HepG2 (cell line): ENCODE data around the gene GNPAT. TPM values are rescaled to one million over a fixed set of nuclear protein-coding genes. Genes with fewer than 3 reads are reported as not detected.
A peak's percentile ranks its signal among the peaks of the same experiment; 100 is the strongest.

Experiments
- ARHGAP35 ChIP-seq: sonication (generic); formaldehyde crosslinking; IDR thresholded peaks from 2 replicates; pipeline ENCODE4 v1.9.0; 2022; ENCODE audit warnings: mild to moderate bottlenecking, inconsistent platforms, moderate library complexity, missing genetic modification reagents, borderline replicate concordance
- ATF2 ChIP-seq: sonication (generic); formaldehyde crosslinking; IDR thresholded peaks from 2 replicates; pipeline ENCODE4 v1.4.0; 2020; ENCODE audit warnings: missing genetic modification reagents
- DBP ChIP-seq: sonication (generic); formaldehyde crosslinking; IDR thresholded peaks from 2 replicates; pipeline ENCODE4 v1.4.0; 2020; ENCODE audit warnings: missing genetic modification reagents; ENCODE audit errors: not compliant biosample characterization
- GTF2F1 ChIP-seq: fragments of 150-350 bp; IDR thresholded peaks from 2 replicates; pipeline ENCODE4 v1.6.1; 2014; ENCODE audit warnings: low read length
- HHEX ChIP-seq: IDR thresholded peaks from 2 replicates; pipeline ENCODE4 v1.6.1; 2016; ENCODE audit warnings: control low read depth
- HMG20A ChIP-seq: IDR thresholded peaks from 2 replicates; pipeline ENCODE4 v1.6.1; 2016; ENCODE audit warnings: borderline replicate concordance
- IRF9 ChIP-seq: sonication (generic); formaldehyde crosslinking; IDR thresholded peaks from 2 replicates; pipeline ENCODE4 v1.8.0; 2022; ENCODE audit warnings: missing genetic modification reagents, mild to moderate bottlenecking, borderline replicate concordance
- KAT8 ChIP-seq: IDR thresholded peaks from 2 replicates; pipeline ENCODE4 v1.6.1; 2016; ENCODE audit warnings: missing genetic modification reagents, missing compliant biosample characterization
- KLF16 ChIP-seq, 2 experiments: sonication (generic) in 1 of 2; formaldehyde crosslinking in 1 of 2; IDR thresholded peaks; 2 replicates each; pipeline versions ENCODE4 v1.6.1 to v1.8.0; 2016 to 2023; ENCODE audit warnings: missing genetic modification reagents in 2 of 2, missing compliant biosample characterization in 1 of 2
- MTA1 ChIP-seq: sonication (generic); formaldehyde crosslinking; IDR thresholded peaks from 2 replicates; pipeline ENCODE4 v1.4.0; 2020; ENCODE audit warnings: missing genetic modification reagents, mild to moderate bottlenecking, borderline replicate concordance
- PHF20 ChIP-seq: sonication (generic); formaldehyde crosslinking; IDR thresholded peaks from 2 replicates; pipeline ENCODE4 v1.5.0; 2020; ENCODE audit warnings: mild to moderate bottlenecking, missing genetic modification reagents
- PITX1 ChIP-seq: sonication (generic); formaldehyde crosslinking; IDR thresholded peaks from 2 replicates; pipeline ENCODE4 v1.5.1; 2020; ENCODE audit warnings: mild to moderate bottlenecking, missing genetic modification reagents
- SMYD3 ChIP-seq: sonication (generic); formaldehyde crosslinking; IDR thresholded peaks from 2 replicates; pipeline ENCODE4 v1.8.1; 2023; ENCODE audit warnings: mild to moderate bottlenecking, missing genetic modification reagents
- TCF7 ChIP-seq: sonication (generic); IDR thresholded peaks from 2 replicates; pipeline ENCODE4 v1.6.1; 2016; ENCODE audit warnings: antibody characterized with exemption, low read depth
- ZBTB14 ChIP-seq: sonication (generic); formaldehyde crosslinking; IDR thresholded peaks from 2 replicates; pipeline ENCODE4 v1.4.0; 2020; ENCODE audit warnings: missing genetic modification reagents
- ZNF292 ChIP-seq: sonication (generic); formaldehyde crosslinking; IDR thresholded peaks from 2 replicates; pipeline ENCODE4 v1.8.1; 2022; ENCODE audit warnings: mild to moderate bottlenecking, low read depth, missing genetic modification reagents, borderline replicate concordance
- ZNF678 ChIP-seq: sonication (generic); formaldehyde crosslinking; IDR thresholded peaks from 2 replicates; pipeline ENCODE4 v1.4.0; 2020; ENCODE audit warnings: mild to moderate bottlenecking, missing genetic modification reagents
- ZNF713 ChIP-seq: sonication (generic); formaldehyde crosslinking; IDR thresholded peaks from 2 replicates; pipeline ENCODE4 v1.4.0; 2020; ENCODE audit warnings: mild to moderate bottlenecking, missing genetic modification reagents
- ZNF724P ChIP-seq: sonication (generic); formaldehyde crosslinking; IDR thresholded peaks from 2 replicates; pipeline ENCODE4 v1.8.0; 2022; ENCODE audit warnings: missing genetic modification reagents, borderline replicate concordance
- ZSCAN20 ChIP-seq: sonication (generic); formaldehyde crosslinking; IDR thresholded peaks from 2 replicates; pipeline ENCODE4 v1.4.0; 2020; ENCODE audit warnings: missing genetic modification reagents, mild to moderate bottlenecking, borderline replicate concordance
- polyA plus RNA-seq, 8 experiments: library from polyadenylated mRNA; depleted of rRNA in 3 of 8; stranded (reverse) in 7 of 8; unstranded in 1 of 8; fragments of >200 nt; fragmentation: Illumina TruSeq in 4 of 8; extraction: Trizol in 4 of 8; gene quantifications; 2 replicates each; pipeline versions ENCODE4 v1.2.1 to v1.2.3, GENCODE V29; 2011 to 2016; ENCODE audit warnings: low read depth in 4 of 8, missing spikeins in 1 of 8, mixed read lengths in 1 of 8; ENCODE audit not compliant: insufficient read depth in 1 of 8
- total RNA-seq, 5 experiments: library from RNA; depleted of rRNA; stranded (reverse); fragments of >200 nt; fragmentation: Illumina TruSeq; extraction: Trizol; gene quantifications; 2 replicates each; pipeline ENCODE4 v1.2.3, GENCODE V29; 2016; ENCODE audit warnings: low read depth in 1 of 5
- TF ChIP-seq, protein P1 (sequence below): sonication (generic); formaldehyde crosslinking; IDR thresholded peaks from 2 replicates; pipeline ENCODE4 v1.5.1; 2020; ENCODE audit warnings: missing genetic modification reagents, mild to moderate bottlenecking, borderline replicate concordance
- TF ChIP-seq, protein P2 (sequence below): sonication (generic); formaldehyde crosslinking; IDR thresholded peaks from 2 replicates; pipeline ENCODE4 v1.4.0; 2020; ENCODE audit warnings: mild to moderate bottlenecking, missing genetic modification reagents, borderline replicate concordance

Gene GNPAT
- total and polyA plus RNA-seq, 2 of the 13 experiments (the other 11 are each of a cell fraction or from before 2014, with no cell fraction given) = 58.3 to 114 TPM

- TF ChIP-seq ZBTB14 (no peak), KLF16 (CRISPR knock-in tag; IDR thresholded peaks at IDR 0.05) (no peak), HHEX (CRISPR knock-in tag) (no peak), PITX1 (CRISPR knock-in tag) (peak; percentile 45; the same call in 1 of the 2 replicates), MTA1 (no peak), TCF7 (peak; percentile 91), ZNF713 (CRISPR knock-in tag) (no peak), KAT8 (CRISPR knock-in tag) (no peak), ZNF724P (CRISPR knock-in tag) (no peak), IRF9 (CRISPR knock-in tag) (no peak), PHF20 (CRISPR knock-in tag) (no peak), DBP (CRISPR knock-in tag) (no peak), ATF2 (CRISPR knock-in tag) (no peak), ZNF678 (no peak), ARHGAP35 (CRISPR knock-in tag) (no peak), ZNF292 (CRISPR knock-in tag) (no peak), ZSCAN20 (CRISPR knock-in tag) (no peak), HMG20A (CRISPR knock-in tag) (no peak; the same call in 1 of the 2 replicates), GTF2F1 (no peak), SMYD3 (CRISPR knock-in tag) (no peak)
- TF ChIP-seq, protein P1, sequence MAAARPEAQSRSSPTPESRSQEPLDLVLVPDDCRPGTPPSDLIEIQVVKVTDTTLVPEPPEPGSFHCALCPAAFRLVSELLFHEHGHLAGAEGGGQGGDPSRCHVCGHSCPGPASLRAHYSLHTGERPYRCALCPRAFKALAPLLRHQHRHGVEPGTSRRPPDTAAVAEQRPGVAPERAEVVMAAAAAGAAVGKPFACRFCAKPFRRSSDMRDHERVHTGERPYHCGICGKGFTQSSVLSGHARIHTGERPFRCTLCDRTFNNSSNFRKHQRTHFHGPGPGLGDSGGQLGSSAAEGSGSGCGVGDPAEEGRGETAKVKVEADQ = no peak
- TF ChIP-seq, protein P2, sequence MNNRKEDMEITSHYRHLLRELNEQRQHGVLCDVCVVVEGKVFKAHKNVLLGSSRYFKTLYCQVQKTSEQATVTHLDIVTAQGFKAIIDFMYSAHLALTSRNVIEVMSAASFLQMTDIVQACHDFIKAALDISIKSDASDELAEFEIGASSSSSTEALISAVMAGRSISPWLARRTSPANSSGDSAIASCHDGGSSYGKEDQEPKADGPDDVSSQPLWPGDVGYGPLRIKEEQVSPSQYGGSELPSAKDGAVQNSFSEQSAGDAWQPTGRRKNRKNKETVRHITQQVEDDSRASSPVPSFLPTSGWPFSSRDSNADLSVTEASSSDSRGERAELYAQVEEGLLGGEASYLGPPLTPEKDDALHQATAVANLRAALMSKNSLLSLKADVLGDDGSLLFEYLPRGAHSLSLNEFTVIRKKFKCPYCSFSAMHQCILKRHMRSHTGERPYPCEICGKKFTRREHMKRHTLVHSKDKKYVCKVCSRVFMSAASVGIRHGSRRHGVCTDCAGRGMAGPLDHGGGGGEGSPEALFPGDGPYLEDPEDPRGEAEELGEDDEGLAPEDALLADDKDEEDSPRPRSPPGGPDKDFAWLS (CRISPR knock-in tag) = no peak
These were observed 21.3 kb upstream of the GNPAT start (continued) for GRCh38 chr1:231219422-231220401.
